ENCODE measurements around the gene CASTOR1. TPM values are rescaled to one million over a fixed set of nuclear protein-coding genes. Genes with fewer than 3 reads are reported as not detected.
A peak's percentile ranks its signal among the peaks of the same experiment; 100 is the strongest.
"Not testable (repeated sequence)": the region's sequence is repeated elsewhere in the genome, so short reads cannot be mapped to it uniquely, and the experiment has no call there.

CASTOR1 gene
- 5.8 TPM for polyA plus RNA-seq (2013)

DNA sequence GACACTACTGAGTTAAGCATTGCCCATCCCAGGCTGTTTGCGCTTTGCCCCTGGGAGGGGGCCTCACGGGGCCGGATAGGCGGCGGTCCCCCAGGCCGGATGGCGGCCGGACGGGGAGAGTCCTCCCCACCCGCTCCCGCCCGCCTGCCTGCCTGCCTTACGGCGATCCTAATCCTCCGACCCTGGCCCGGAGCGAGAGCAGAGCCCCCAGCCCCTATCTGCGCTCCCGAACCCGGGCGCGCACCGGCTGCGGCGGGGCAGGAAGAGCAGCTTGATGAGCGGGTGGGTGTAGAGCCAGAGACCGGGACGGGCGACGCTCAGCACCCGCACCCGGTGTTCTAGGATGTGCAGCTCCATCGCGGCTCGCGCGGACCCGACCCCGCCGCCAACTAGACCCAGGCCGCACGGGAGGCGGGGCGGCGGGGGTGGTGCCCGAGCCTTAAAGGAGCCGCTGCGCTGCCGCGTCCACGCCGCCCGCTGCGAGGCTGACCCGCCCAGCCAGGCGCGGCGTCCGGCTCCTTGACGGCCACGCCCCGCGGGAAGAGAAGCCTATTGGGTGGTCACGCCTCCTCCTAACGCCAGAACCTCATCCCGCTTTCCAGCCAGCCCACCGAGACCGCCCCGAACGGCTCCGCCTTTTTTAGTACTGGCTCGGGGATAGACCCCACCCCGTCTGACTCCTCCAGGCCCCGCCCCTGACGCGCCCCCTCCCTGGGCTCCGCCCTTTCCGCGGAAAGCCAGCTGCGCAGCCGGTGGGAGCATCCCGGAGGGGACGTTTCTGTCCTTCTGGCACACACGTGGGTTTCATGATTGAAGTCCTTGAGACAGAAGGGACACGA lies at the start of gene CASTOR1:
TSS of gene CASTOR1 (minus strand) at position 365 of the 839 bp plus-strand sequence. CDS start at position 357, 8 bp downstream.
- no peaks in the 10 kb centered on the region for H3K27me3 ChIP-seq (replicated peaks in 2 of 5; ENCODE audit: control insufficient read depth in 4 of 5, insufficient read depth in 5 of 5, low read length in 4 of 5)
- H3K9me3 ChIP-seq (ENCODE audit: control extremely low read depth in 1 of 5, control insufficient read depth in 4 of 5, insufficient read depth in 2 of 5, low read depth in 1 of 5, low read length in 4 of 5): no peaks in the 10 kb centered on the region
- POLR2A ChIA-PET: interaction anchor here (0.9 to 2.0 kb wide), 5 partner anchors 22 to 67 kb away, joined by 3 to 8 read pairs (median 5); partner anchors contain the start of genes CCDC157, OSM and SF3A1
- H3K36me3 ChIP-seq (ENCODE audit: control insufficient read depth in 4 of 4, insufficient read depth in 4 of 4, low read length in 3 of 4): peaks cover 2 to 30% (median 23%) of the 10 kb centered on the region in 4 experiments
- peak; percentile 80 to 83 (median 81) for DNase-seq
- H3K4me1 ChIP-seq (ENCODE audit: control extremely low read depth in 1 of 4, control insufficient read depth in 4 of 4, insufficient read depth in 4 of 4, low read length in 3 of 4): peaks cover 4 to 41% (median 38%) of the 10 kb centered on the region in 4 experiments
- CTCF ChIA-PET: interaction anchor here (0.7 to 7.6 kb wide), 20 partner anchors 11 to 185 kb away, joined by 3 to 91 read pairs (median 16); partner anchors contain the start of genes CCDC157, RNF215, SF3A1 and TBC1D10A
- H3K27ac ChIP-seq (ENCODE audit: insufficient read depth in 1 of 2, low read depth in 1 of 2, low read length in 2 of 2, poor library complexity in 1 of 2, severe bottlenecking in 2 of 2): peak within 1 kb of the TSS in 1 of 2 experiments; percentile 49
- 0% methylated on average over 59 of the region's 85 CpGs for WGBS (ENCODE audit: insufficient coverage)
- peak within 1 kb of the TSS; percentile 48 to 85 (median 75) for H3K4me3 ChIP-seq (ENCODE audit: control insufficient read depth in 1 of 7, extremely low read depth in 1 of 7, insufficient read depth in 4 of 7, low read depth in 2 of 7, low read length in 6 of 7)

DNA sequence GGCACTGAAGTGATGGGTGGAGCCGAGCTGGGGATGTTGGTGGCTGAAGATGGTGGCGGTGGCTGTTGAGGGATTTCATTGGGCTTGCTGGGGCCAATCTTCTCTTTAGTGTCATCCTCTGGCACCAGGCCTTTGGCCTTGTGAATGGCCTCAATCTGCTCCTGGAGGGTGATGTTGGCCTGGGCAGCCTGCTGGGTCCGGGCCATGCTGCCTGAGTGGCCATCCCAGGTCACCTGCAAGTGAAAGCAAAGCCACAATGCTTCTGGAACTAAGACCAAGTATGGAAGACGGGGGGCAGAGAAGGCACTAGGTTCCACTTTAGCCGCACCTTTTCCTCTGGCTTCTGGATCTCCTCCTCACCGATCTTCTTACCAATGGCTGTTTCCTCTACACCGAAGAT lies 49.5 kb upstream of the CASTOR1 start:
- POLR2A ChIA-PET: no interaction called here
- CTCF ChIA-PET: interaction anchor here (1.2 to 1.6 kb wide), 3 partner anchors 37 to 51 kb away, joined by 3 to 4 read pairs (median 3); no protein-coding TSS in a partner anchor
- no peak for DNase-seq
- no peak overlapping the region for H3K27ac ChIP-seq (ENCODE audit: insufficient read depth in 1 of 2, low read depth in 1 of 2, low read length in 2 of 2, poor library complexity in 1 of 2, severe bottlenecking in 2 of 2)
- H3K27me3 ChIP-seq (replicated peaks in 2 of 5; ENCODE audit: control insufficient read depth in 4 of 5, insufficient read depth in 5 of 5, low read length in 4 of 5): no peaks in the 10 kb centered on the region
- H3K36me3 ChIP-seq (ENCODE audit: control insufficient read depth in 4 of 4, insufficient read depth in 4 of 4, low read length in 3 of 4): peaks cover 18 to 99% (median 89%) of the 10 kb centered on the region in 4 experiments
- H3K4me1 ChIP-seq (ENCODE audit: control extremely low read depth in 1 of 4, control insufficient read depth in 4 of 4, insufficient read depth in 4 of 4, low read length in 3 of 4): no peaks in the 10 kb centered on the region
- WGBS (ENCODE audit: insufficient coverage): over 99% methylated on average over 6 of the region's 7 CpGs
- no peak overlapping the region for H3K4me3 ChIP-seq (ENCODE audit: control insufficient read depth in 1 of 7, extremely low read depth in 1 of 7, insufficient read depth in 4 of 7, low read depth in 2 of 7, low read length in 6 of 7)
- H3K9me3 ChIP-seq (ENCODE audit: control extremely low read depth in 1 of 5, control insufficient read depth in 4 of 5, insufficient read depth in 2 of 5, low read depth in 1 of 5, low read length in 4 of 5): no peaks in the 10 kb centered on the region

DNA sequence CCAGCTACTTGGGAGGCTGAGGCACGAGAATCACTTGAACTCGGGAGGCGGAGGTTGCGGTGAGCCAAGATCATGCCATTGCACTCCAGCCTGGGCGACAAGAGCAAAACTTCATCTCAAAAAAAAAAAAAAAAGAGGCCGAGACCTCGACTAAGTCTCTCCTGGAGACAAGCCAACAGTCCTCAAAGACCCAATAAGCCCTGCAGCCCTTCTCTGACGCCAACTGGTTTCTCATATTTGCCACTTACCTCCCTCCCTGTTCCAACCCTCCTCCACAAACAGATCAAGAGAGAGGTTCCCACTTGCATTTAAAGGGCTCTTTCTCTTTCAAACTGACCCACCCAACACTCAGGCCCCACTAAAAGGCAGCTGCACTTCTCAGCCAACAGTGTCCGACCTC lies 49.0 kb upstream of the CASTOR1 start:
- H3K27ac ChIP-seq (ENCODE audit: insufficient read depth in 1 of 2, low read depth in 1 of 2, low read length in 2 of 2, poor library complexity in 1 of 2, severe bottlenecking in 2 of 2); H3K4me3 ChIP-seq (ENCODE audit: control insufficient read depth in 1 of 7, extremely low read depth in 1 of 7, insufficient read depth in 4 of 7, low read depth in 2 of 7, low read length in 6 of 7); H3K27me3 ChIP-seq (replicated peaks in 2 of 5; ENCODE audit: control insufficient read depth in 4 of 5, insufficient read depth in 5 of 5, low read length in 4 of 5); H3K9me3 ChIP-seq (ENCODE audit: control extremely low read depth in 1 of 5, control insufficient read depth in 4 of 5, insufficient read depth in 2 of 5, low read depth in 1 of 5, low read length in 4 of 5); H3K4me1 ChIP-seq (ENCODE audit: control extremely low read depth in 1 of 4, control insufficient read depth in 4 of 4, insufficient read depth in 4 of 4, low read length in 3 of 4); DNase-seq: not testable (repeated sequence)
- H3K36me3 ChIP-seq (ENCODE audit: control insufficient read depth in 4 of 4, insufficient read depth in 4 of 4, low read length in 3 of 4): peaks cover 20 to 99% (median 88%) of the 10 kb centered on the region in 4 experiments
- ChIA-PET CTCF (interaction anchor here (1.1 to 1.6 kb wide), 3 partner anchors 11 to 51 kb away, joined by 3 to 4 read pairs (median 4); no protein-coding TSS in a partner anchor), POLR2A (interaction anchor here (0.7 kb wide), 1 partner anchor 18 kb away, joined by 3 read pairs; no protein-coding TSS in a partner anchor)
- 98% methylated on average over 6 of the region's 9 CpGs for WGBS (ENCODE audit: insufficient coverage)

DNA sequence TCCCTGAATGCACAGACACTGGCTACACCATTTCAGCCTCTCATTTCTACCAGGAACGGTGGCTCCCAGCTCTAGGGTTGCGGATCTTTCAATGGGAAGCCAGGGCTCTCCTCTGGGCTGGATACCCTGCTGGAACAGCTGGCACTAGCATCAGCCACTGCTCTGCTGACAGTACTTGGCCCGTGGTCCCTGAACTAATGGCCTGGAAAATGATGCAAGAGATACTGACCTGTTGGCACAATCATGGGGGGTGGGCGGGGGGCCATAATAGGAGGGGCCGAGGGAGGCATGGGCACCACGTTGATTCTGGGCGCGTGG lies 48.1 kb upstream of the CASTOR1 start:
- Histone ChIP-seq H3K9me3 (ENCODE audit: control extremely low read depth in 1 of 5, control insufficient read depth in 4 of 5, insufficient read depth in 2 of 5, low read depth in 1 of 5, low read length in 4 of 5) (no peaks in the 10 kb centered on the region), H3K4me1 (ENCODE audit: control extremely low read depth in 1 of 4, control insufficient read depth in 4 of 4, insufficient read depth in 4 of 4, low read length in 3 of 4) (peaks cover 0 to 8% (median 1%) of the 10 kb centered on the region in 4 experiments), H3K4me3 (ENCODE audit: control insufficient read depth in 1 of 7, extremely low read depth in 1 of 7, insufficient read depth in 4 of 7, low read depth in 2 of 7, low read length in 6 of 7) (no peak overlapping the region), H3K27me3 (replicated peaks in 2 of 5; ENCODE audit: control insufficient read depth in 4 of 5, insufficient read depth in 5 of 5, low read length in 4 of 5) (no peaks in the 10 kb centered on the region), H3K36me3 (ENCODE audit: control insufficient read depth in 4 of 4, insufficient read depth in 4 of 4, low read length in 3 of 4) (peaks cover 20 to 99% (median 84%) of the 10 kb centered on the region in 4 experiments), H3K27ac (ENCODE audit: insufficient read depth in 1 of 2, low read depth in 1 of 2, low read length in 2 of 2, poor library complexity in 1 of 2, severe bottlenecking in 2 of 2) (no peak overlapping the region)
- DNase-seq: no peak
- CTCF ChIA-PET: interaction anchor here (1.1 to 2.8 kb wide), 3 partner anchors 10 to 50 kb away, joined by 4 to 15 read pairs (median 4); partner anchors contain the start of gene TBC1D10A
- WGBS (ENCODE audit: insufficient coverage): 98% methylated on average over 8 of the region's 8 CpGs
- POLR2A ChIA-PET: interaction anchor here (0.5 to 0.9 kb wide), 2 partner anchors 10 to 13 kb away, joined by 3 read pairs; no protein-coding TSS in a partner anchor

DNA sequence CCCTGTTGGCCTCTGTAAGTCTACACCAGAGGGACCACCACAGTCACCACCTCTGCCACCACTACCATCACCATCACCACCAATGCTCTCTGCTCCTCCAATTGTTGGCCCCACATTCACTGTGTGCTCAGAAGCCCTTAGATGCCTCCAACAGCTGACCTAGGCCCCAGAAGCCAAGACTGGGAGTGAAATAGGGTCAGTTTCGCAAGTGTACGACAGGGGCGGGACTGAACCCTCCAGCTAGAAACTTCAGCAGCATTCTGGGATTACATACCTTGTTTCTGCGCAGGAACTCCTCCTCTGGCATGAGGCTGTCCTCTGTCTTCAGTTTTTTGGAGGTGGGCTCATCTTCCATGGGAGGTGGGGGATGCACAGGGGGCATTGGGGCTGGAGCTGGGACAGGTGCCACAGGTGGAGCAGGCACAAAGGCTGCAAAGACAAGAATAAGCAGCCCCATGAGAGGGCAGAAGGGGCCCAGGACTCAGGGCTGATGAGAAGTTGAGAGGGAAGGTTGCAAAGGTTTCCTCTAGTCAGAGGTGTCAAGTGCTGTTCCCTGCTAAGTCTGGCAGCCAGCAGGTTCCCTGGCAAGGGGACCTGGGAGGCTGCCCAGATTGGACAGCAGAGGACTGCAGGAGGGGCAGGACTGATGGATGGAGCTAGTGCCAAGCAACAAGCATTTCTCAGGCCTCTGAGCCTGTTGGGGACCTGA lies 47.6 kb upstream of the CASTOR1 start:
- ChIA-PET CTCF (interaction anchor here (1.1 to 2.8 kb wide), 2 partner anchors 10 to 49 kb away, joined by 4 to 15 read pairs; partner anchors contain the start of gene TBC1D10A), POLR2A (interaction anchor here (0.5 to 0.9 kb wide), 2 partner anchors 9 to 13 kb away, joined by 3 read pairs; no protein-coding TSS in a partner anchor)
- Histone ChIP-seq H3K4me3 (ENCODE audit: control insufficient read depth in 1 of 7, extremely low read depth in 1 of 7, insufficient read depth in 4 of 7, low read depth in 2 of 7, low read length in 6 of 7) (no peak overlapping the region), H3K4me1 (ENCODE audit: control extremely low read depth in 1 of 4, control insufficient read depth in 4 of 4, insufficient read depth in 4 of 4, low read length in 3 of 4) (peaks cover 0 to 8% (median 1%) of the 10 kb centered on the region in 4 experiments), H3K9me3 (ENCODE audit: control extremely low read depth in 1 of 5, control insufficient read depth in 4 of 5, insufficient read depth in 2 of 5, low read depth in 1 of 5, low read length in 4 of 5) (no peaks in the 10 kb centered on the region), H3K36me3 (ENCODE audit: control insufficient read depth in 4 of 4, insufficient read depth in 4 of 4, low read length in 3 of 4) (peaks cover 20 to 98% (median 81%) of the 10 kb centered on the region in 4 experiments), H3K27me3 (replicated peaks in 2 of 5; ENCODE audit: control insufficient read depth in 4 of 5, insufficient read depth in 5 of 5, low read length in 4 of 5) (no peaks in the 10 kb centered on the region), H3K27ac (ENCODE audit: insufficient read depth in 1 of 2, low read depth in 1 of 2, low read length in 2 of 2, poor library complexity in 1 of 2, severe bottlenecking in 2 of 2) (no peak overlapping the region)
- 100% methylated on average over 4 of the region's 4 CpGs for WGBS (ENCODE audit: insufficient coverage)
- no peak for DNase-seq

DNA sequence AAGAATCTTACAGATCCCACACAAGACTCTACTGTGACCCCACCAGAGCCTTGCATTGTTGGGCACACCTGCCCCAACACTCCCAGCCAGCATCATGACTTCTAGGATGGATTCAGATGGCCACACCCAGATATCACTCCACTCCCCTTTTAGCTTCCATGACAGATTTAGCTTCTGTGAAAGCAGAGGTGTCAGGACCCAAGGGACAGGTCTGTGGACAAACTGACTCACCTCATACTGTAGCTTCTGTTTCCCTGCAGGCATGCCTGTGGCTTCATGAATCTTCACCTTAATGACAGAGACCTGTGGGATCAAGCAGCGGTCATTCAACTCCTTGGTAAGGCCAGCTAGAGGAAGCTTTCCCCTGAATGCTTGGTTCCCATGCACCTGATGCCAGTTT lies 45.9 kb upstream of the CASTOR1 start:
- ChIA-PET POLR2A (interaction anchor here (0.6 kb wide), 1 partner anchor 33 kb away, joined by 5 read pairs; no protein-coding TSS in a partner anchor), CTCF (interaction anchor here (0.8 to 2.8 kb wide), 4 partner anchors 8 to 56 kb away, joined by 3 to 15 read pairs (median 7); partner anchors contain the start of gene TBC1D10A)
- no peak overlapping the region for H3K4me3 ChIP-seq (ENCODE audit: control insufficient read depth in 1 of 7, extremely low read depth in 1 of 7, insufficient read depth in 4 of 7, low read depth in 2 of 7, low read length in 6 of 7)
- peaks cover 20 to 91% (median 70%) of the 10 kb centered on the region in 4 experiments for H3K36me3 ChIP-seq (ENCODE audit: control insufficient read depth in 4 of 4, insufficient read depth in 4 of 4, low read length in 3 of 4)
- DNase-seq: no peak
- no peak overlapping the region for H3K27ac ChIP-seq (ENCODE audit: insufficient read depth in 1 of 2, low read depth in 1 of 2, low read length in 2 of 2, poor library complexity in 1 of 2, severe bottlenecking in 2 of 2)
- H3K4me1 ChIP-seq (ENCODE audit: control extremely low read depth in 1 of 4, control insufficient read depth in 4 of 4, insufficient read depth in 4 of 4, low read length in 3 of 4): peaks cover 0 to 8% (median 1%) of the 10 kb centered on the region in 4 experiments
- H3K27me3 ChIP-seq (replicated peaks in 2 of 5; ENCODE audit: control insufficient read depth in 4 of 5, insufficient read depth in 5 of 5, low read length in 4 of 5): no peaks in the 10 kb centered on the region
- WGBS (ENCODE audit: insufficient coverage): 93% methylated on average over 1 of the region's 1 CpG
- H3K9me3 ChIP-seq (ENCODE audit: control extremely low read depth in 1 of 5, control insufficient read depth in 4 of 5, insufficient read depth in 2 of 5, low read depth in 1 of 5, low read length in 4 of 5): no peaks in the 10 kb centered on the region
